Esophagus squamous epithelium (tissue), 4 donors: ENCODE measurements around the gene ZNF43.

ENCODE experiments used
- POLR2A ChIP-seq, 4 donors: fragments of 450-650 bp; IDR thresholded peaks; one replicate each; pipeline ENCODE4 v1.6.1; 2017; ENCODE audit warnings: antibody characterized with exemption in 4 of 4, mild to moderate bottlenecking in 4 of 4, moderate library complexity in 3 of 4
- TF ChIP-seq, protein P1 (sequence below), 6 experiments: fragments of 450-650 bp in 4 of 6; fragments of 200-600 bp in 2 of 6; sonication (generic) in 2 of 6; IDR thresholded peaks; one replicate each; pipeline ENCODE4 v1.5.1; 2016 to 2019; ENCODE audit warnings: antibody characterized with exemption in 6 of 6, mild to moderate bottlenecking in 4 of 6, moderate library complexity in 4 of 6

DNA sequence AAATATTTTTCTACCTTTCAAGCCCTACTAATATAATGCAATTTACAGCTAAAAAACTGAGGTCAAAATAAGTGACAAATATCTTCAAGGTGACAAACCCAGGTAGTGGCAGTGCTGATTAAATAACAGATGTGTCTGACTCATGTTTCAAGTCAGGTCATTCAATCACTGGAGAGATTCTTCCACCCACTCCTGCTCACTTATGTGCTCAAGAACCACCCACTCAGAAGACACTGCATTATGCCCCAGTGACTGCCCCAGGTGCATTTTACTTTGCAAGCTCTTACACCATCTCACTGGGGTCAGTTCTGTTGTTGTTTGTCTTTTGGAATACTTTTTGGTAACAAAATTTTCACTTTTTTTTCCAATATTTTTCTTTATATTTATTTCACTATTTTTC lies 70.8 kb downstream of the ZNF43 start:
- TF ChIP-seq, protein P1, sequence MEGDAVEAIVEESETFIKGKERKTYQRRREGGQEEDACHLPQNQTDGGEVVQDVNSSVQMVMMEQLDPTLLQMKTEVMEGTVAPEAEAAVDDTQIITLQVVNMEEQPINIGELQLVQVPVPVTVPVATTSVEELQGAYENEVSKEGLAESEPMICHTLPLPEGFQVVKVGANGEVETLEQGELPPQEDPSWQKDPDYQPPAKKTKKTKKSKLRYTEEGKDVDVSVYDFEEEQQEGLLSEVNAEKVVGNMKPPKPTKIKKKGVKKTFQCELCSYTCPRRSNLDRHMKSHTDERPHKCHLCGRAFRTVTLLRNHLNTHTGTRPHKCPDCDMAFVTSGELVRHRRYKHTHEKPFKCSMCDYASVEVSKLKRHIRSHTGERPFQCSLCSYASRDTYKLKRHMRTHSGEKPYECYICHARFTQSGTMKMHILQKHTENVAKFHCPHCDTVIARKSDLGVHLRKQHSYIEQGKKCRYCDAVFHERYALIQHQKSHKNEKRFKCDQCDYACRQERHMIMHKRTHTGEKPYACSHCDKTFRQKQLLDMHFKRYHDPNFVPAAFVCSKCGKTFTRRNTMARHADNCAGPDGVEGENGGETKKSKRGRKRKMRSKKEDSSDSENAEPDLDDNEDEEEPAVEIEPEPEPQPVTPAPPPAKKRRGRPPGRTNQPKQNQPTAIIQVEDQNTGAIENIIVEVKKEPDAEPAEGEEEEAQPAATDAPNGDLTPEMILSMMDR (IDR thresholded peaks at IDR 0.05): no peak
- no peak for TF ChIP-seq POLR2A (IDR thresholded peaks at IDR 0.05)
